ENCODE results near the gene MNT.

- TF ChIP-seq CTCF (IDR thresholded peaks at IDR 0.05 in 4 of 5, conservative IDR thresholded peaks at IDR 0.05 in 1 of 5) (no peak), POLR2A (IDR thresholded peaks at IDR 0.05) (no peak)
Measured at GRCh38 chr17:2375406-2375805, 25.5 kb downstream of the MNT start.

Measured in gastrocnemius medialis (tissue), 4 donors.